ENCODE results near the gene SNRPD2.
A peak's percentile ranks its signal among the peaks of the same experiment; 100 is the strongest.

The SNRPD2 gene

GRCh38 chr19:45729800-45730290 is 38.1 kb upstream of the SNRPD2 start:
- TF ChIP-seq EP300 (IDR thresholded peaks at IDR 0.05; ENCODE audit: borderline replicate concordance) (no peak), FOXM1 (IDR thresholded peaks at IDR 0.05; ENCODE audit: borderline replicate concordance, low read depth) (no peak), EGR1 (IDR thresholded peaks at IDR 0.05) (peak; percentile 70; the same call in 1 of the 2 replicates), TCF12 (IDR thresholded peaks at IDR 0.05; ENCODE audit: low read depth) (no peak), MAX (IDR thresholded peaks at IDR 0.05) (no peak)

GRCh38 chr19:45728683-45729082 is 36.9 kb upstream of the SNRPD2 start:
- TF ChIP-seq CEBPB (IDR thresholded peaks at IDR 0.05) (peak; percentile 47; the same call in 1 of the 2 replicates), TEAD4 (IDR thresholded peaks at IDR 0.05) (0 out of 2 replicates have a peak, but pooled peaks have one; percentile 12)

GRCh38 chr19:45717983-45718650 is 26.4 kb upstream of the SNRPD2 start:
- TF ChIP-seq TCF12 (IDR thresholded peaks at IDR 0.05; ENCODE audit: low read depth) (no peak), TAF1 (IDR thresholded peaks at IDR 0.05; ENCODE audit: low read depth) (no peak), FOXM1 (IDR thresholded peaks at IDR 0.05; ENCODE audit: borderline replicate concordance, low read depth) (no peak), EGR1 (IDR thresholded peaks at IDR 0.05) (no peak), ZBTB7A (IDR thresholded peaks at IDR 0.05; ENCODE audit: low read depth) (no peak), NFIC (IDR thresholded peaks at IDR 0.05) (no peak), REST (IDR thresholded peaks at IDR 0.05; ENCODE audit: low read depth) (no peak), CEBPB (IDR thresholded peaks at IDR 0.05) (no peak), RAD21 (IDR thresholded peaks at IDR 0.05; ENCODE audit: low read depth) (no peak), USF1 (IDR thresholded peaks at IDR 0.05) (no peak), YY1 (IDR thresholded peaks at IDR 0.05; ENCODE audit: low read depth) (no peak), EP300 (IDR thresholded peaks at IDR 0.05; ENCODE audit: borderline replicate concordance) (no peak), MAX (IDR thresholded peaks at IDR 0.05) (no peak), CREB1 (IDR thresholded peaks at IDR 0.05; ENCODE audit: low read depth) (no peak), TEAD4 (IDR thresholded peaks at IDR 0.05) (no peak)

- TF ChIP-seq USF1 (IDR thresholded peaks at IDR 0.05) = peak; percentile 93
- TF ChIP-seq TAF1 (IDR thresholded peaks at IDR 0.05; ENCODE audit: low read depth) = peak; percentile 61; the same call in 1 of the 2 replicates
- peak; percentile 9; the same call in 1 of the 2 replicates for TF ChIP-seq RAD21 (IDR thresholded peaks at IDR 0.05; ENCODE audit: low read depth)
- 0 out of 2 replicates have a peak, but pooled peaks have one; percentile 20 for TF ChIP-seq TCF12 (IDR thresholded peaks at IDR 0.05; ENCODE audit: low read depth)
- TF ChIP-seq CREB1 (IDR thresholded peaks at IDR 0.05; ENCODE audit: low read depth) = no peak; the same call in 1 of the 2 replicates
- peak; percentile 70 for TF ChIP-seq EGR1 (IDR thresholded peaks at IDR 0.05)
- TF ChIP-seq FOXM1 (IDR thresholded peaks at IDR 0.05; ENCODE audit: borderline replicate concordance, low read depth) = peak; percentile 67; the same call in 1 of the 2 replicates
- peak; percentile 13; the same call in 1 of the 2 replicates for TF ChIP-seq TEAD4 (IDR thresholded peaks at IDR 0.05)
- TF ChIP-seq ZBTB7A (IDR thresholded peaks at IDR 0.05; ENCODE audit: low read depth) = peak; percentile 76; the same call in 1 of the 2 replicates
- TF ChIP-seq NFIC (IDR thresholded peaks at IDR 0.05) = no peak
- TF ChIP-seq EP300 (IDR thresholded peaks at IDR 0.05; ENCODE audit: borderline replicate concordance) = peak; percentile 72; the same call in 1 of the 2 replicates
- TF ChIP-seq YY1 (IDR thresholded peaks at IDR 0.05; ENCODE audit: low read depth) = peak; percentile 74; the same call in 1 of the 2 replicates
- no peak for TF ChIP-seq CEBPB (IDR thresholded peaks at IDR 0.05)
- no peak for TF ChIP-seq REST (IDR thresholded peaks at IDR 0.05; ENCODE audit: low read depth)
- peak; percentile 81 for TF ChIP-seq MAX (IDR thresholded peaks at IDR 0.05)
Observed at GRCh38 chr19:45717131-45717982, 25.6 kb upstream of the SNRPD2 start.

Measured in Ishikawa (cell line).